Measurements from ENCODE around the gene TLK2.
"Not testable (repeated sequence)": the region's sequence is repeated elsewhere in the genome, so short reads cannot be mapped to it uniquely, and the experiment has no call there.

TLK2 gene

DNA sequence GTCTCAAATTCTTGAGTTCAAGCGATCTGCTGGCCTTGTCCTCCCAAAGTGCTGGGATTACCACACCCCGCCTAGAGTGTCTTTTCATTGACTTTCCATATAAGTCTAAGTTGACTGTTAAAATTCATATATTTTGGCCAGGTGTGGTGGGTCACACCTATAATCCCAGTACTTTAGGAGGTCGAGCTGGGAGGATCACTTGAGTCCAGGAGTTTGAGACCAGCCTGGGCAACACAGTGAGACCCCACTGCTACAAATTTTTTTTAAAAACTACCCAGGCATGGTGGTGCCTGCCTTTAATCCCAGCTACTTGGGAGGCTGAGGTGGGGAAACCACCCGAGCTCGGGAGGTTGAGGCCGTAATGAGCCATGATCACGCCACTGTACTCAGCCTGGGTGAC lies 127.0 kb downstream of the TLK2 start:
- DNase-seq: no peak

DNA sequence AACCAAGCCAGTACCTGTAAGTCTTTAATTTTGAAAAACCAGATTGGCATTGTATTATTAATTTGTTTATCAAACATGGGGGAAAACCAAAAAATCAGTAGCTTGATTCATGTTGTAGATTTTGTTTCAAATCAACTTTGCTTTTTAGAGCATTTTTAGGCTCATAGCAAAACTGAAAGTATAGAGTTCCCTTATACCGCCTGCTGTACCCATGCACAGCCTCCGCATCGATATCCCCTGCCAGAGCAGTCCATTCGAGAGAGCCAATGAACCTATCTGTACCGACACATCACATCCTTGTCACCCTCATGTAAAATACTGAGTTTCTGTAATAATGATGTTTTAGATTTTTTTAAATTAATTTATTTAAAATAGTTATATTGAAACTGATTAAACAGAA lies 132.7 kb downstream of the TLK2 start:
- DNase-seq: no peak

GRCh38 chr17:62611728-62612127 lies 133.1 kb downstream of the TLK2 start:
- DNase-seq: no peak

DNA sequence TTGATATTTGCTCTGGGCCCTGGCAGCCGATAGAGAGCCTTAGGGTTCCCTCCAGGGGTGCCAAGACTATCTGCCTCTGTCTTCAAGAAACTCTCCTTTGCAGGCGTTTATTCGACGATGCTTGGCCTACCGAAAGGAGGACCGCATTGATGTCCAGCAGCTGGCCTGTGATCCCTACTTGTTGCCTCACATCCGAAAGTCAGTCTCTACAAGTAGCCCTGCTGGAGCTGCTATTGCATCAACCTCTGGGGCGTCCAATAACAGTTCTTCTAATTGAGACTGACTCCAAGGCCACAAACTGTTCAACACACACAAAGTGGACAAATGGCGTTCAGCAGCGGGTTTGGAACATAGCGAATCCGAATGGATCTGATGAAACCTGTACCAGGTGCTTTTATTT lies 133.7 kb downstream of the TLK2 start:
- DNase-seq: not testable (repeated sequence)

- peak; percentile 47 for DNase-seq
Measured at GRCh38 chr17:62613095-62613494, 134.5 kb downstream of the TLK2 start.

DNA sequence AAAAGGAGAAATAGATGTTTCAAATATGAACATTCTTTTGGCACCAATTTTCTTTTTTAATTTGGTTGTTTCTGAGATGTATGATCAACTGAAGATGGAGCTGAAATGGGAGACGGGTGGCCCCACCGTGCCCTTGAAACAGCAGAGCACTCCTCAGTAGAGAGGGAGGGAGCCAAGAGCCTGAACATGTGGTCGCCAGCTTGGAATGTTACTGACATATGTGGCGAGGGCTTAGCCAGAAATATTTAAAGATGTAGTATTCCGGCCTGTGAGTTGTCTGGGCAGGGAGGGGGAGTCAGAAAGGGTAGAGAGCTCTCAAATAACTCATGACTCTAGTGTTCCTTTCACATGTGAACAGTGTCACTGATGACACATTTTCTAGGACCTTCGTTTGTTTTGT lies 135.5 kb downstream of the TLK2 start:
- DNase-seq: peak; percentile 96

GRCh38 chr17:62615503-62615902 lies 136.9 kb downstream of the TLK2 start:
- no peak for DNase-seq

GRCh38 chr17:62616993-62617893 lies 138.6 kb downstream of the TLK2 start:
- no peak for DNase-seq

- DNase-seq: peak; percentile 62
Measured at GRCh38 chr17:62617894-62618472, 139.4 kb downstream of the TLK2 start.

DNA sequence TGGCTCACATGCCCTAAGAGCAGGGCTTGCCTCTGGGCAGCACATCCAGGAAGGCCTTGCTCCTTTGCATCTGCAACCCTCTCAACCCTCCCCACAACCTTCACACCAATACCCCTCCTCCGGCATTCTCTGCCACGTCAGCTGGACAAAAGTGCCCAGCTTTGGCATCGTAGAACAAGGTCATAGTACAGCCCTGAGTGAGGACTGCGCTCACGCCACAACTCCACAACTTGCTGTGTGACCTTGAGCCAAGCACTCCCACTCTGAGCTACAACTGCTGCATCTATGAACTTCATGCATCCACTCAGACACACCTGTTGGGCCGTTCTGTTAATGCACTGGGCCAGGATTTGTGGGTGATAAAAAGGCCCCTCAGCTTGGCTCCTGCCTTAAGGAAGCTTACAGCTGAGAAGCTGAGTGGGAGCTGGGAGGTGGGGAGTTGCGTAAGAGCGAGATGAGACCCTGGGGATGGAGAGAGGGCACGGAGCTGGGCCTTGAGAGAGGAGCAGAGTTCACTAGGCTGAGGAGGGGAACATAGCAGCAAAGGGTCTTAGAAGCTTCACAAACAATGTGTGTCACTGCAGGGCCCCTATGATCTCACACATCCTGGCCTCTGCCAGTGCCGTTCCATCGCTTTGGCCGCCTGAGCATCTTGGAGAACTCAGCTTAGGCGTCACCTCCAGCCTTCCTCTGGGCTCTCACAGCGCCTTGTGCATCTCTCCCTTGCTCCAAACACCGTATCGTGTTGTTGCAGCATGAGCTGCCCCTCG lies 140.2 kb downstream of the TLK2 start:
- no peak for DNase-seq

DNA sequence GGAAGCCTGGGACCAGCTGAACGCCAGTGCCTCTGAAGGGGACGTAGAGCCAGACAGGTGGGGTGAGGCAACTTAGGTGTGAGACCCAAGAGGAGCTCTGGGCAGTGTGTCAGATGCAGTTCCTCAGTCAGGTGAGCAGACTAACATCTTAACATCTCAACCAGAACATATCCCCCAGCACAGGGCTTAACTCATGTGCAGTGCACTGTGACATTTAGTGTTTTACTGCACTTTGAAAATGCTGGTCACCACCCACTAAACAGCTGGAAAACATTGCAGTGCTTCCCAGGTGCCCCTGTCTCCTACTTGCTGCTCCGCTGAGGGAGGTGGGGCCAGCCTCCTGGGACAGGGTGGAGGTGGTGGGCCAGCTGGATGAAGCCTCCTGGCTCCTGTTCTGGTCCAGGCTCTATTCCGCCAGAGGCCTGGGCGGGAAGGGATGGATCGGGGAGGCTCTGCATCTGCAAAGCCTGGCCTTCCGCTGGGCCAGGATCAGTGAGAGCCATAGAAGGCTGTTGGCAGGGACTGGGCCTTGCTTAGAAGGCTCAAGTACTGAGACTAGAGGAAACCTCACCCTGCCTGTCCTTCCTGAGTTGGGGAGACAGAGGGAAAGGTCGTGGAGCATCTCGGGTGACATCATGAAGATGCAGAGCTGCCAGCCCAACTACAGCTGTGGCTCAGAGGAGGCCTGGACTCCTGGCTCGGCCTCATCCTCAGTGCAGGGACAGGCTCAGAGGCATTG lies 141.0 kb downstream of the TLK2 start:
- no peak for DNase-seq

GRCh38 chr17:62621223-62621622 lies 142.6 kb downstream of the TLK2 start:
- DNase-seq: no peak

DNA sequence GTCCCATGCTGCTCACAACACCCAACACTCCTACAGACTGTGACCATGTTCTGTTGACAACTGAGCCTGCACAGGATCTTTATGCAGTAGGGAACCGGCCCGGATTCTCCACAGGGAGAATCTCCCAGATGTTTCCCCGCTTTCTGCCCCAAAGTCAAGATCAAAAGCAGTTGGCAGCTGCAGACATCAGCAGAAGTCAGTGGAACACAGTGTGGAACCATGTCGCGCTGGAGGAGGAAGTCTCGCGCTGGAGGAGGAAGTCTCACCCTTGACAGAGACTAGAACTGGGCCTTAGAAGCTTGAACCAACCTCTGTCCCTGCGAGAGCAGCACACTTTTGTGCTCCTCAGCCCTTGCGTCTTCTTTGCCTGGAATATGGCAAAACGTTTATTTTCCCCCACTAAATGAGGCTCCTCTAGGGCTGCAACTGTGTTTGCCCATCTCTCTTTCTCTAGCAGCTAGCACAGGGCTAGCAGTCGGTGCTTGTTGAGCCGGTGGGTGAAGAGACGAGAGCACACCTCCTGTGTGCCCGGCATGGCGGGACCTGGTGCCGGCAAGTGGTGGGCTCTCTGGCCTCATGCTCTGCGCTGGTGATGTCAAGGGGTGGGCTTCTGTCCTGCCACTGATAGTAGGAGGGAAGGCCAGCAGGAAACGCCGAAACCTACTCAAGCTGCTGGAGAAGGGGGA lies 146.7 kb downstream of the TLK2 start:
- no peak for DNase-seq

- DNase-seq: no peak
Measured at GRCh38 chr17:62625870-62626200, 147.2 kb downstream of the TLK2 start.

GRCh38 chr17:62626719-62627218 lies 148.1 kb downstream of the TLK2 start:
- DNase-seq: peak; percentile 79

DNA sequence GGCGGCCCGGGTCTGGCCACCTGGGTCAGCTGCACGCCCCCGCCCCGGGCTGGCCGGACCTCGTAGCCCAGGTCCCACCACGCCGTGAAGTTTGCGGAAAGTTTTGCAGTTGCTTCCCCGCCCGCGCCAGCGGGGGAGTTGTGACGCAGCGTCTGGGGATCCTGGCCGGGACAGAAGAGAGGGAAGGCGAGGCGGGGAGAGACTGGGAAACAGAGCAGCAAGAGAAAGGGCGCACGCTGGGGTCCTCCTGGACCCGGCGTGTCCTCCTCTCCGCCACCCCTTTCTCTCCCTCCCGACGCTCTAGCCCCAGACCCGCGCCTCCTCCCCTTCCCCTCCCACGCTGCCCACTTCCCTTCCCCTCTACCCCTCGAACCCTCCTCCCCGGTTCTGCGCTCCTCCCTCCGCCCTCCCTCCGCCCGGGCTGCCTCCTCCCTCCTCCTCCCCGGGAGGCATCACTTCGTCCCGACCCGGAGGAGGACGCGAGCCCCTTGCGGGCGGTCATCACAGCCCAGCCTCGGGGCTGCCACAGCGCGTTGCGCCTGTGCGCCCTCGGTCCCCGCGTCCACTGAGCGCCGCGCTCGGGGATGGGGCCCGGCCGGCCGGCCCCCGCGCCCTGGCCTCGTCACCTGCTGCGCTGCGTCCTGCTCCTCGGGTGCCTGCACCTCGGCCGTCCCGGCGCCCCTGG lies 148.7 kb downstream of the TLK2 start, which contains the start of gene MRC2:
Gene MRC2 (plus strand): TSS at position 452 of the 685 bp plus-strand sequence. CDS start 133 bp downstream, at position 585.
- DNase-seq: peak; percentile 85

- peak; percentile 91 for DNase-seq
Measured at GRCh38 chr17:62627904-62628633, 149.4 kb downstream of the TLK2 start.

DNA sequence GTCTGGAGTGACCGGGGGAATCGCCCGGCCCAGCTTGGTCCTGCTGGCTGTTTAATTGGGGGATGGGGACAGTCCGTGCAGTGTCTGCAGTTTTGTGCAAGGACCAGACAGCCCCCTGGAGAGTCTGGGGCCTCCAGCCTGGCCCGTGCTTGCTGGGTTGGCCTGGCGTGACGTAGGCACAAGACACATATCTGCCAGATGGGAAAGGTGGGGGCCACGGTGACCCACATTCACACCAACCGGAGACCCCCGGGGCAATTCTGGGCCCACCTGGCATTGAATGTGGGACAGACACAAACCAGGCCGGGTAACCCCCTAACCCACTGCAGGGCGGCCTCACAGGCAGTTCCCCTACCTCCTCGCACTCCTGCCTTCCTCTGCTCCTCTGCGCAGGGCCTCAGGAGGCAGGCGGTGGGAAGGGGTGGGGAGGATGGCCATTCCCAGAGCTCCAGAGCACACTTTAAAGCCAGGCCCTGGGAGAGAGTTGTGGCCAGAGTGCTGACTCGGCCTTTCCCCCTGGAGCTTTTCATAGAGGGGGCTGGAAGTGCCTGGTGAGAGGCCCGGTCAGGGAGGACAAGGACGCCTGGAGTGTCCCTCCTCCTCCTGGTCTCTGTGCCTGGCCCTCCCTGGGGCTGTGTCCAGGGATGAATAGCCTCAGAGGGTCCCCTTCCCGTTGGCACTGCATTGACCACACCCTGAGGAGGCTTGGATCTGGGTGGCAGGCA lies 150.4 kb downstream of the TLK2 start:
- peak; percentile 80 for DNase-seq

DNA sequence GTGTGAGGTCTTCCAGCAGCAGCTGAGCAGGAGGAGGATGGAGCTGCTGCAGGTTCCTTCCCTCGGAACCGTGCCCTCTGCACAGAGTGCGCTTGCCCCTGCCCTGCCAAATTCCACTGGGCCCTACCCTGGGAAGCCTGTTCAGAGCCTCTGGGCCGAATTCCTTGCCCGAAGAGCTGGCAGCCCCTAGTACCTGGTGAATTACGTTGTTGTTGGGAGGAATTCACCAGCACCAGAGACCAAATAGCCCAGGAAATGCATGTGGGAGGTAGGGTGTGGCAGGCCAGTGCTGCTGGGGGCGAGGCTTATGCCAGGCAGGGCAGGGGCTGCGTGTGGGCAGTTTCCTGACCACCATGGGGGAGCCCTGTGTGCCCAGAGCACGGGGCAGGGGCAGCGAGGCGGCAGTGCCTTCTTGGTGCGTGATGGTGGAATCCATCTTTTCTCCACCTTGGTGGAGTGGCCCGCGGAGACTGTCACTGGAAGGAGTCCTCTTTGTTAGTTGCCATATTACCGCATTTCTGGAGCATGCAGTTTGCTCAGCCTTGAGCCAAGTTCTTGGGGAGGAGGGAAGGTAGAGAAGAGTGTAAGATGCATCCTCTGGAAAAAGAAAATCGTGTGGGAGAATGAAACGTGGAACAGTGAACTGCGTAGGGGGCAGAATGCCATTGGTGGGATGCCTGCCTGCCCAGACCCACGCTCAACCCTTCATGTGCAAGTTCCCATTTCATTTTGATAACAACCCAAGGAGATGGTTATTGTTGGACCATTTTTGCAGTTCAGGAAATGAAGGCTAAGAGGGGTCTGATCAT lies 151.1 kb downstream of the TLK2 start:
- no peak for DNase-seq

Data from fibroblast of skin of right biceps (primary cell).